SU-DHL-6 (cell line): ENCODE results near the gene NTM.

Source experiments
- H2AFZ ChIP-seq: fragments of 200-600 bp; sonication (generic); 2 replicates; pipeline ENCODE4 v1.6.1; 2014; ENCODE audit warnings: low read depth, mild to moderate bottlenecking, moderate library complexity, mixed read lengths, antibody characterized with exemption, low read length; ENCODE audit not compliant: severe bottlenecking
- H3F3A ChIP-seq: fragments of 200-600 bp; shearing (Covaris generic); 2 replicates; pipeline ENCODE4 v1.6.0; 2016; ENCODE audit warnings: antibody characterized with exemption, mild to moderate bottlenecking; ENCODE audit not compliant: insufficient read depth
- H3K27ac ChIP-seq: fragments of 200-600 bp; sonication (generic); 2 replicates; pipeline ENCODE4 v1.5.1; 2016; ENCODE audit warnings: low read depth, mild to moderate bottlenecking, low read length, moderate library complexity, mixed read lengths
- H3K27me3 ChIP-seq: fragments of 200-600 bp; sonication (generic), shearing (Covaris generic); 2 replicates; pipeline ENCODE4 v1.6.0; 2014; ENCODE audit warnings: mild to moderate bottlenecking, low read length
- H3K36me3 ChIP-seq: fragments of 200-600 bp; sonication (generic); 2 replicates; pipeline ENCODE4 v1.6.1; 2014; ENCODE audit warnings: mild to moderate bottlenecking, low read length, mixed read lengths
- H3K4me2 ChIP-seq: fragments of 300-600, 200-600 bp; shearing (Covaris generic), sonication (generic); 2 replicates; pipeline ENCODE4 v1.6.0; 2014; ENCODE audit warnings: low read length, low read depth, mild to moderate bottlenecking; ENCODE audit not compliant: poor library complexity, severe bottlenecking
- H3K4me3 ChIP-seq: fragments of 200-600 bp; sonication (generic); 2 replicates; pipeline ENCODE4 v1.5.1; 2014; ENCODE audit warnings: antibody characterized with exemption, low read length, mild to moderate bottlenecking, mixed read lengths; ENCODE audit not compliant: insufficient read depth, poor library complexity, severe bottlenecking
- H3K79me2 ChIP-seq: fragments of 200-600 bp; sonication (generic); 2 replicates; pipeline ENCODE4 v1.6.1; 2014; ENCODE audit warnings: mild to moderate bottlenecking, low read length, moderate library complexity; ENCODE audit not compliant: insufficient read depth
- H3K9ac ChIP-seq: fragments of 200-600 bp; sonication (generic); 2 replicates; pipeline ENCODE4 v1.7.0; 2014; ENCODE audit warnings: mild to moderate bottlenecking, low read length
- H3K9me2 ChIP-seq: fragments of 200-600 bp; sonication (generic); replicated peaks from 2 replicates; pipeline ENCODE4 v1.6.1; 2014; ENCODE audit warnings: low read length; ENCODE audit not compliant: insufficient read depth
- H3K9me3 ChIP-seq: fragments of 200-600 bp; sonication (generic); 2 replicates; pipeline ENCODE4 v1.6.1; 2014; ENCODE audit warnings: low read length, mixed read lengths; ENCODE audit not compliant: insufficient read depth
- H4K20me1 ChIP-seq: fragments of 200-600 bp; sonication (generic); 2 replicates; pipeline ENCODE4 v1.6.1; 2014; ENCODE audit warnings: low read depth, mild to moderate bottlenecking, antibody characterized with exemption, low read length, moderate library complexity, mixed read lengths
- EZH2phosphoT487 ChIP-seq: fragments of 200-600 bp; sonication (generic), shearing (Covaris generic); conservative IDR thresholded peaks from 2 replicates; pipeline ENCODE4 v1.6.1; 2018; ENCODE audit warnings: mild to moderate bottlenecking, antibody characterized with exemption, low read length, moderate library complexity, mixed read lengths
- TF ChIP-seq, protein P1 (sequence below): fragments of 200-600 bp; sonication (generic); IDR thresholded peaks from one replicate; pipeline ENCODE4 v1.5.1; 2017; ENCODE audit warnings: antibody characterized with exemption, mild to moderate bottlenecking, low read length, moderate library complexity; ENCODE audit not compliant: insufficient read depth, poor library complexity, severe bottlenecking

Gene NTM

DNA sequence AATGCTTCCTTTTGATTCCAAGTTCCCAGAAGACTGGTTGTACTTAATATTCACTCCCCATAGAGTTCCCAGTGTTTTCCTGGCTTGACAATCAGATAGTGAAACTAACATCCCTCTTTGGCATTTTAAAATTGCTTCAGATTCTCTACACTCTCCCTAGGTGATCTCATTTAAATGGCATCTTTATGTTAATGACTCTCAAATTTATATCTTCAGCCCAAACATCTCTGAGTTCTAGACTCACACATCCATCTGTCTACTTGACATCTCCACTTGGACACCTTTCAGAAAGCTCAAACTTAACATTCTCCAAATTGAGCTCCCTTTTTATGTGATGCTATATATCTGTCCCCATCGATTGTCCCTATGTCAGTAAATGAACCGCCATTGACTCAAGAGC, 232.0 kb downstream of the NTM start:
- H3K9ac ChIP-seq: no peak overlapping the region
- H3K36me3 ChIP-seq: no peaks in the 10 kb centered on the region
- H3F3A ChIP-seq: no peaks in the 10 kb centered on the region
- TF ChIP-seq, protein P1, sequence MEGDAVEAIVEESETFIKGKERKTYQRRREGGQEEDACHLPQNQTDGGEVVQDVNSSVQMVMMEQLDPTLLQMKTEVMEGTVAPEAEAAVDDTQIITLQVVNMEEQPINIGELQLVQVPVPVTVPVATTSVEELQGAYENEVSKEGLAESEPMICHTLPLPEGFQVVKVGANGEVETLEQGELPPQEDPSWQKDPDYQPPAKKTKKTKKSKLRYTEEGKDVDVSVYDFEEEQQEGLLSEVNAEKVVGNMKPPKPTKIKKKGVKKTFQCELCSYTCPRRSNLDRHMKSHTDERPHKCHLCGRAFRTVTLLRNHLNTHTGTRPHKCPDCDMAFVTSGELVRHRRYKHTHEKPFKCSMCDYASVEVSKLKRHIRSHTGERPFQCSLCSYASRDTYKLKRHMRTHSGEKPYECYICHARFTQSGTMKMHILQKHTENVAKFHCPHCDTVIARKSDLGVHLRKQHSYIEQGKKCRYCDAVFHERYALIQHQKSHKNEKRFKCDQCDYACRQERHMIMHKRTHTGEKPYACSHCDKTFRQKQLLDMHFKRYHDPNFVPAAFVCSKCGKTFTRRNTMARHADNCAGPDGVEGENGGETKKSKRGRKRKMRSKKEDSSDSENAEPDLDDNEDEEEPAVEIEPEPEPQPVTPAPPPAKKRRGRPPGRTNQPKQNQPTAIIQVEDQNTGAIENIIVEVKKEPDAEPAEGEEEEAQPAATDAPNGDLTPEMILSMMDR: no peak
- TF ChIP-seq EZH2phosphoT487: no peak
- H3K27ac ChIP-seq: no peak overlapping the region
- no peak overlapping the region for H2AFZ ChIP-seq
- no peaks in the 10 kb centered on the region for H3K9me3 ChIP-seq
- no peak overlapping the region for H3K4me3 ChIP-seq
- no peaks in the 10 kb centered on the region for H3K9me2 ChIP-seq
- no peaks in the 10 kb centered on the region for H3K27me3 ChIP-seq
- no peak overlapping the region for H3K4me2 ChIP-seq
- no peaks in the 10 kb centered on the region for H4K20me1 ChIP-seq
- H3K79me2 ChIP-seq: no peaks in the 10 kb centered on the region

DNA sequence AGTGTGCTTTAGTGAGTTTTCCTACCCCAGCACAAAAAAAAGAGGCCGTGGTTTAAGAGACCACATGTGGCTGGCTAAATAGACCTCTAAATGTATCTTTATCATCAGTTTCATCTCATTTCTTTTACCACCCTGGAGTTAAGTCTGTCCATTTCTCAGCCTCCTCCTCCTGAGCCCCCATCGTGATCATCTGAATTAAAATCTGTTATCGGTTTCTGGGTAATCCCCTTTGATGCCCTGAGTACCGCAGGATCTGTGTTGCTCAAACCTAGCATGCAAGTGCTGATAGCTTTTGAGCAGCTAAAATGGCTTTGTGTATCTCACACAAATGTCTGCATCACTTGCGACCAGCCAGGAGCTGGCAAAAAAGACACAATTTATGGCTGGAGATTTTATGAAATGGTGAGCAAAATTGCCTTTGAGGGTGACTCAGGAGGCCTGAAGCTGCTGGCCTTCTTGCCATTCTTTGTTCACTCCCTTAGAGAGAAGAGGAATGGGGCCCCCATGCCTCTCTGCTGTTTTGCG, 236.5 kb downstream of the NTM start:
- no peak overlapping the region for H2AFZ ChIP-seq
- no peaks in the 10 kb centered on the region for H3K9me2 ChIP-seq
- no peaks in the 10 kb centered on the region for H3K79me2 ChIP-seq
- H3K9ac ChIP-seq: no peak overlapping the region
- no peak overlapping the region for H3K4me2 ChIP-seq
- H3K36me3 ChIP-seq: no peaks in the 10 kb centered on the region
- no peaks in the 10 kb centered on the region for H4K20me1 ChIP-seq
- no peak overlapping the region for H3K27ac ChIP-seq
- no peaks in the 10 kb centered on the region for H3K9me3 ChIP-seq
- H3K4me3 ChIP-seq: no peak overlapping the region
- H3F3A ChIP-seq: no peaks in the 10 kb centered on the region
- H3K27me3 ChIP-seq: no peaks in the 10 kb centered on the region
- no peak for TF ChIP-seq EZH2phosphoT487
- TF ChIP-seq, protein P1: no peak

GRCh38 chr11:131609337-131609736, 238.9 kb downstream of the NTM start:
- Histone ChIP-seq H3K4me2 (no peak overlapping the region), H3K36me3 (no peaks in the 10 kb centered on the region), H3K27me3 (no peaks in the 10 kb centered on the region), H3K79me2 (no peaks in the 10 kb centered on the region), H3K4me3 (no peak overlapping the region), H3K27ac (no peak overlapping the region), H3K9ac (no peak overlapping the region), H4K20me1 (no peaks in the 10 kb centered on the region), H3K9me2 (no peaks in the 10 kb centered on the region), H2AFZ (no peak overlapping the region), H3F3A (no peaks in the 10 kb centered on the region), H3K9me3 (no peaks in the 10 kb centered on the region)
- TF ChIP-seq, protein P1: no peak
- no peak for TF ChIP-seq EZH2phosphoT487
